Putamen (tissue), 1 donor: Measurements from ENCODE around the gene ARFIP1.

ENCODE experiments used
- DNase-seq: peaks from one replicate; pipeline ENCODE4 v3.0.0-alpha.2; 2016; ENCODE audit warnings: low spot score

ARFIP1 gene

DNA sequence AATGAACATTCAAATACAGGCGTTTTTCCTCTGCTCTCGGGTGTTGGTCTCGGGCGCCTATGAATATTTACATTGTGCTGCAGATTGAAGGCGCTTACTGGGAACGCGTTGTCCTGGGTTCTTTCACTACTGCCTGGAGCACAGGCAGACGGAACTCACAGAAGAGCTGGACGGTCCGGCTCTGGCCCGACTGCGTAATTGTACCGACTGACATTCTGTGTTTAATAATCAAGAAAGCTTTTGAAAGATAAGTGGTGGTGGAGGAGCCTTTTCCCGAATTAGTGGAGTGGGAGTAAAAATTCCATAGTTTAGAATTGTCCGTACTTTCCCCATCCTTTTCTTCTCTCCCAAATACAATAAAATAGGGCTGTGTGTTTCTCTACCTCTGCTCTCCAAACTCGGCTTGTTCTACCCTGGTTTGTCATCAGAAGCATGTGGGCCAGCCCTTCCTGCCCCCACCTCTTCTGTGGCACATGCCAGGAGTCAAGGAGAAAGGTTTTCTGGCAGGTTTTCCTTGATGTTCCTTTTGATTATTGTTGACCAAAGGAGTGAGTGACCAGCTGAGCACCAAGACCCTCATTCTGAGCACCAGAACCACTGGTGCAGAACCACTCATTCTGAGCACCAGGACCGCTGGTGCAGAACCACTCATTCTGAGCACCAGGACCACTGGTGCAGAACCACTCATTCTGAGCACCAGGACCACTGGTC is 158.6 kb downstream of the ARFIP1 start:
- DNase-seq: no peak

DNA sequence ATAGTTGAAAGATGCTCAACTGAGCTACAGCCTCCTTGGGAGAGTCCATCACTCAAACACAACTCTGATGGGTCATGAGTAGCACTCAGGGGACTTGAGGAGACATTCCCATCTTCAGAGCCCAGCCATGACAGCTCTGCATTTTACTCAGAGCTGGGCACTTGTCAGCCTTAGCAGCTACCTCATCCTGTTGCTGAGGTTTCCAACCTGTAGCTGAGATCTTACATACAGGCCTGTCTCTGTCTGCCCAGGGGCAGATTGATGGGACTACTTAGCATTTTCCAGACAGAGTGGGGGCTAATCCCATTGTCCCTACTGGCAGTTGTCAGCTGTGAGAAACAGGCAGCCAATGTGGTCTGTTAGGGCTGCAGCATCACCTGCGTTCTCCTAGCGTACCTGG is 159.9 kb downstream of the ARFIP1 start:
- DNase-seq: no peak

DNA sequence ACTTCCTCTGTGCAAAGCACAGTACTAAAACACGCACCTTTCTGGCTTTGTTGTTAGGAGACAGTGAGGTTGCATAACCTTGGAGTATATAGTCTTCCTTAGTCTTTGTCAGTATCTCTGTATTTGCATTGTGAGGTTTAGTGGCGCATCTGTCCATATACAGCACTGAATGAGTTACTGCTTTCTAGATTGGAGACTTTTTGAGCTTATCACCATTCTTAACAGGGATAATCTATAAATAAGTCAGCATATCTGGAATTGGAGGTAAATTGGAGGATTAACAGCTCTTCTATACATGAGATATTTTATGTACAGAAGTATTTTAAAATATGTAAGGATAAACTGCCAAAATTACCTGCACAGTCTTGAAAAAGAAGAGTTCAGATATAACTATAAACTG is 160.7 kb downstream of the ARFIP1 start:
- no peak for DNase-seq

DNA sequence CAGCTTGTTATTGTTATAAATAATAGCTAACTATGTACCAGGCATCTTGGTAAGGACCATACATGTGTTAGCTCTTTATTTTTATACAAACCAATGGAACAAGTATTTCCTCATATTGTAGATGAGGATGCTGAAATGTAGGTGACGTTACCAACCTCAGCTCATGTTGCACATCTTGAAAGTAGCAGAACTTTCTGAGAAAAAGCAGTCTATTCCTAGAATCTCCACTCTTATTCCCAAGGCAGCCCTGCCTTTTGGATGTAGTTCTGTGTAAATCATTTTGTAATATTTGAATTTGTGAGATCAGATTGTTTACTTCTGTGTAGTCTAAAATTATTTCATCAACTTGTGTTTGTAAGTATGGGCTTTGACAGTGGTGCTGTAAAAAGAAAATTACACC is 161.7 kb downstream of the ARFIP1 start:
- no peak for DNase-seq

DNA sequence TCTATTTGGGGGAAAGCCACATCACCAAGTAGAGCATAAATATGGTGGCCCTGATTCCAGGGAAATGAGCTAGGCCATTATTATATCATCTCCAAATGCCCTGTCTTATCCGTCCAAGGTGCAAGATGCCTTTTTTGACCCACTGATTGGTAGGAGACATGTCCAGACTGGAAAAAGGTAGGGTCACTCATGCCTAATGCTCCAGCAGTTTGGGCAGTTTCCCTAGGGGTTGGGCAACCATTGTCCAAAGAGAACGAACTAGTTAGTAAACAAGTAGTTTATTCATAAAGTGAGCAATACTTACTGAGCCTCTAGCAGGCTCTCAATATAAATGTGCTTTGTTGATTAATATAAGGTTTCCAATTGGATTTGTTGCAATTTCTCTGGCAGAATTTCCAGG is 162.6 kb downstream of the ARFIP1 start:
- no peak for DNase-seq

DNA sequence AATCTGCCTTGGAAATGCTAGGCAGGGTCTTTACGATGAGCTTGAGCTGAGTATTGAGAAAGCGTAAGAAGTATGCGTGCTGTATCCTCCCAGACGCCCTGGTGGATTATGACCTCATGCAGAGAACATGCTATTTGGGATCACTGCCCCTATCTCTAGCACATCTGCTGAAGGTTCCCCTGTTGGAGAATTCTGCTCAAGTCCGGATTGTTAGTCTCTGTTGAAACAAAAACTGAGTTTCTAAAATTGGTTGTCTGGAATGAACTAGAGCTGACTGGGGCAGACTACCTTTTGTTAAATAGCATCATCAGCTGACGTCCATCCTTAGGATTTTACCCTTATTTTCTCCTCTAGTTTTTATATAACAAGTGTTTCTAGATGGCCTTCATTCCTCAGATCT is 163.9 kb downstream of the ARFIP1 start:
- no peak for DNase-seq

DNA sequence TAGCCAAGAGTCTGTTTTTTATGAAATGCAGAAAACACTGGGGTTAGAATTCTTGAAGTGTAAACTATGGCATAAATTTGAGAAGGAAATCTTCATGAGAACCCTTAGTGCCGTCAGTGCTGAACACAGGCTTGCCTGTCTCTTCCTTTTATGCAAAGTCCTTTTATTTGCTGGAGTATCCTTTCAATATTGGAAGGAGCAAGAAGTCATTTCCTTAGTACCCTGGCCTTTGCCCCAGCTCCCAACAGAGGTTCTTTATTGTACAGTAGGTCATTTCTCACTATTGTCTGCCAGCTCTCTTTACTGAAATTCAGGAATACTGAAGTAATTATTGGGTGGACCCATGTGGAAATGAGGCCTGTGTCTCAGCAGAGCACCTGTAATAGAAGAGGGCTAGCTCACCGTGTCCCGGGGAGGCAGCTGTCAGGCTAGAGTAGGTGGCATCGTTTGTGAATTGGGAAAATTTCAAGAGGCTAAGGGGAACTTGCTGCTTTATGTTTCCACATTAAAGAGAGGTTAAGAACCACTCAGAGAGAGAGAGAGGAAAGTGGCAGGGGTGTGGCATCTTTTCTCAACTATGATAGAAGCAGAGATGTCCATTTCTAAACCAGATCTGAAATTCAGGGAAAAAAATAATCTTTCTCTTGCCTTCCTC is 165.0 kb downstream of the ARFIP1 start:
- no peak for DNase-seq

DNA sequence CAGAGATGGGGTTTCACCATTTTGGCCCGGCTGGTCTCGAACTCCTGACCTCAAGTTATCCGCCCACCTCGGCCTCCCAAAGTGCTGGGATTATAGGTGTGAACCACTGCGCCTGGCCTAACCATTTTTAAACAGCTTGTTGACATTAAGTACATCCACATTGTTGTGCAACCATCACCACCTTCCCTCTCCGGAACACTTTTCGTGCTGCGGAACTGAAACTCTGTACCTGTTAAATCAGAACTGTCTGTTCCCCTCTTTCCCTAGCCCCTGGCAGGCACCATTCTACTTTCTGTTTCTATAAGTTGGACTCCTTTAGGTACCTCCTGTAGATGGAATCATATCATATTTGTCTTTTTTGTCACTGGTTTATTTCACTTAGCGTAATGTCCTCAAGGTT is 165.9 kb downstream of the ARFIP1 start:
- DNase-seq: no peak

DNA sequence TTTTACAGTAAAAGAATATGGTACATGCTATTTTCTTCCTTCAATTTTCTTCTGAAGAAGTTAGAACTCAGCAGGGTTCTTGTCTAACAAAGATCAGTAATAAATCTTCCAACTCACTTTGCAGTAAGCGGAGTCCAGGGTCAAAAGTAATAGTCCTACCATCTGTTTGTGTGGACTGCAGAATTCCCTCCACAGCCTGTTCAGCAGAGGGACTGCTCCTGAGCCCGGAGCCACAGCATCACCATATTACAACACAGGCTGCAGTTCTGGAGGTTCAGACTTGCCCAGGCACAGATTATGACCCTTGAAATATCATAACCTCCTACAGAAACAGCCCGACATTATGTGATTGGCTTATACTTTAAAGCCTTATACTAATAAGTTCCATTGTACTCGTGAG is 166.7 kb downstream of the ARFIP1 start:
- DNase-seq: no peak

DNA sequence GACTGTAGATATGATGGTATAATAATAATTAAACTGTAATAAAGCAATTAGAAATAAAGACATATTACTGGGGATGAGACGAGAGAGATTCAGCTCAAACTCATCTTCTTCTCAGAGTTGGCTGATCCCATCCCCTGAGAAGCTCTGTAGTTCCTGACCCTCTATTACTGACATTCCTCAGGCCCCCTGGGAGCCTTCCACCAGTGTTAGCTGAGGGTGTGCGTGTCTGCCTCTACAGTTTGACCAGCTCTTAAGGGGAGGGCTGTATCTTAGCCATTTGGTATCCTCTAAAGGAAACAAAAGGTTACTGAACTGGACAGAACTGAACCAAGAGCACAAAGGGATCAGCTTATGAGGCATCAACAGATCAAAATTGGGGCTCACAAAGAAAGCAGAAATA is 167.6 kb downstream of the ARFIP1 start:
- no peak for DNase-seq

DNA sequence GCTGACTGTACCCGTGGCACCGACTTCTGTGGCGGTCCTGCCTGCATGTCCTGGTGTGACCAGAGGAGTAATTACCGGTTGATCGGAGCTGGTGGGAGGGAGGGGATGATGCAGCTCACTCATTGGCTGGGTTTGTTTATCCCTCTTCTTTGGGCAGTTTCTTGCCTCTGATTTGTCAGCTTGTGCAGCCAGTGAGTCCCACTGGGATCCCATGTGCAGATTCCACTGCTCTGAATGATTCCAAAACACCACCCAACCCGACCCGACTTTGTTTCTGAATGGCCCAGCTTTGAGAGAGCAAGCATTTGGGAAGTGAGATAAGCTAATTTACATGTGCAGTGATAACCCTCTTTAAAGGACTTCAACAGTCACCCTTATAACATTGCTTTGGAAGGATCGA is 170.2 kb downstream of the ARFIP1 start:
- no peak for DNase-seq

DNA sequence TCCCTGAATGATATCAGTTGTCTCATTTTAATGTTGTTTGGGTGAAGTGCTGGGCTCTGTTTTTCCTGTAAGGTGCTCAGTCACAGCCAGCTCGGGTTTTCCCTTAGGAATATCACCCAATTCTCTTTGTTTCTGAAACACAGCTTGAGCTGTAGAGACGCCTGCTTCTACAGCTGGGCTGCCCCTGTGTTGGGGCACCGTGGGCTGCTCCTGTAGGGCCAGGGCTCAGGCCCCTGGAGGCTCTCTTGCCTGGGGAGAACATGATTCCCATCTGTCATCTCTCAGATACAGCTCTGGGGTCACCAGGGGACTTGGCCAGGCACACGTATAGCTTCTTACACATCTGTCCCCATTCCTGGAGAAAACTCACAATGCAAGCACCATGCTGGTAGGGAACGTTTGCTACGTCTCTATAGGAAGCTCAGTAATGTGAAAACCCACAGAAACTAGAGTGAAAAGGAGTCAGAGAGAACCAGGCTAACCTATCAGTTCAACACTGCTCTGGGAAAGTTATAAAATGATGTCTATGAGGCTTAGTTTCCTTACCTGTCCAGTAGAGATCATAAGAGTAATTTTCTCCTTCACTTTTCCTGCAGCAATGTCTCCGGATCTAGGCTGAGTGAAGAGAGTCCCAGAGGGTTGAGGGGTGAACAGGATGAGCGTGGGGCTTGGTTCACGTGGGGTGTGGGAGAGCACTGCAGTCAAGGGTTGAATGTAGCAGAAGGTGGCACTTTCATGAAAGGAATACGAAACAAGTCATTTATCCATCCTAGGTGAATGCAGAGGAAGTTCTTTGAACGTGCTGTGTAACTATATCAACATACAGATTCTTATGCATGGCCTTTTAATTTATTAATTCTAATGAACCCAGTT is 170.9 kb downstream of the ARFIP1 start:
- DNase-seq: no peak

DNA sequence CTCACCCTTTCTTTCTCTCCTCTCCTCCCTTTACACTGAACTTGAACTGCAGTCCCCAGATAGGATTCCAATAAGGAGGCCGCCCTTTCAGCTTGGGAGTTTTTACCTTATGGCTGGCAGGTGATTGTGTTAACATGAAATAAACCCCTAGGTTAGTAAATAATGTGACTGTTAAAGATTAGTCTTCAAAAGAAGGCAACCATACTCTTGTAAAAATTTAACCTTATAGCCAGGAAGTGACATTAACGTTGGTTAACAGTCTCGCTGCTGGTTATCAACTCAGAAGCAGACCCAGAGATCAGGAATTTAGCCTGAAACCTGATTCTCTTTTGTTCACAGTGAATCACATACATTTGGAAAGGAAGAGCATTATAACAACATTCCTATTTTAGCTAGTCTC is 171.6 kb downstream of the ARFIP1 start:
- DNase-seq: no peak

DNA sequence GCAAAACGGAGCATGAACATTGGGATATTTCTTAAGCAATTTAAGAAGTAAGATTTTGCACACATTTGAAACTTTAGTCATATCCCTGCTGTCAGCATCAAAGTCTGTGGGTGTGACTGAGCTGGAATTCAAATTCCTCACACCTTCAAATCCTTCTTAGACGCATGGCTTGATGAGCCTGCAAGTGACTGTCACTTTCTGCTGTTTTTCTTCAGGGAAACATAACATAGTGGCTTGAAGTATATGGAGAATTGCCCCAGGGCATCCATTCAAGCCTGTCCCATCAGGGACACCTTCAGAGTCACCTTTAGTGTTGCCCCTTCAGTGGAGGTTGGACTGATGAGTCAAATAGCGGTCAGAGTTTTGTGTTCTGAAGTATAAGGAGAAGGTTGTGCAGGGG is 173.8 kb downstream of the ARFIP1 start:
- DNase-seq: no peak

DNA sequence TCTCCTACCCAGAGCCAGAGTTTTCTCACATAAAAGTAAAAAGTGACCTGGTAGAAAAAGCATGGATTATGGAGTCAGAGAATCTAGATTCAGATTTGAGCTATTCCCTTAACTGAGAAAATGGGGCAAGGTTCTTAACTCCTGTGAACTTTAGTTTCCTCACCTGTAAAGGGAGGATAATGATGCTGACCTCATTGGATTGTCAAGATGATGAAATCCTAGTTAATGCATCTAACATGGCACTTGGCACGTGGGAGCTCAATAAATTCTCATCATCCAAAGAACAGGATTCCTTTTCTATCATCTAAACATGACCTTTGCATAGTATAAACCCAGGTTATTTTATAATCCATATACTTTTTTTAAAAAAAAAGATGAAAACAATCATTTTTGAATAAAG is 175.0 kb downstream of the ARFIP1 start:
- no peak for DNase-seq

DNA sequence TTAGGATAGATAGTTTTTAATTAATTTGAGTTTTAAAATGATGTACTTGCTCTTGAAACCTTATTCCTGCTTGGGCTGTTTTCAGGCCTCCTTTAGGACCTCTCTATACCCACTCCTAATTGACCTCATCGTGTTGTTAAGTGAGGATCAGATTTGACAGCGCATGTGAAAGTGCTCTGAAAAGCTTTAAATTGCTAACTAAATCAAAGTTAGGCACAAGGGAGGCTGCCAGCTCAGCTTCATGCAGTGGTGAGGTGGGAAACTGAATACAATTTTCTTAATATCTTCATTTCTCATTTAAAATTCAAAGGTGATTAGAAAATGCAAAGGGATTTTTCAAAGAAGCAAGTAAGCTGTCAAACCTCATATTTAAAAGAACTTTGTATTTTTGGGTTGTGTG is 176.4 kb downstream of the ARFIP1 start:
- DNase-seq: no peak

DNA sequence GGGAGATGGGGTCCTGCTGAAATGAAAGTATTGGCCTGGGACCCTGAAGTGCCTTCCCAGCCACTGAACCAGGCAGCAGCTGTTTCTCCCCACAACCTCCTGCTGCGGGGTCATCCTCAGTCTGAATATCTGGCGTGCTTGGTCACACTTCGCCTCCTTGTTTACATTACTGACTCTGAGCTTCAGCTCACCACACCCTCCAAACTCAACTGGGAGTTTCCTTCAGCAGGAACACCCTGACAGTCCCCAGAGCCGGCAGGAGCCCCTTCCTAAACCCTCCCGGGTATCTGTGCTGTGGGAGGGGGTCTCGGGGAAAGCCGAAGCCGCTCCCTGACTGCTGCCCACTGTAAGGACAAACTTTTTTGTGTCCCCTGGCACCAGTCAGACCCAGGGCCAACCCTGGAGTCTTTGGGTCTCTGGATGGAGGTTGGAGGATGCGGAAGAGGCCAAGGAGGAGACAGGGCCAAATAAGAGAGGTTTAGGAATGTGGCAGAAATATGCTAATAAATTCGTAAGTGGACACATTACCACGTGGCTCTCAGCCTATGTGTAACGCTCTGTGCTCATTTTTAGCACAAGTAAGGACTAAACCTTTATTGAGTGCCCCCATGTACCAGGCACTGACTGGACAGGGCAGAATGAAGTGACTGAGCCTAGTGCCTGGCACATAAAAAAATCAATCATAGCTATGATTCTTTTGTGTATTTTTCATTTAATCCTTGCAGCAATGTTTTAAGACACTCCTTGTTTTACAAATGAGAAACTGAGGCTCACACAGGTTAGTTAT is 177.1 kb downstream of the ARFIP1 start:
- DNase-seq: no peak

DNA sequence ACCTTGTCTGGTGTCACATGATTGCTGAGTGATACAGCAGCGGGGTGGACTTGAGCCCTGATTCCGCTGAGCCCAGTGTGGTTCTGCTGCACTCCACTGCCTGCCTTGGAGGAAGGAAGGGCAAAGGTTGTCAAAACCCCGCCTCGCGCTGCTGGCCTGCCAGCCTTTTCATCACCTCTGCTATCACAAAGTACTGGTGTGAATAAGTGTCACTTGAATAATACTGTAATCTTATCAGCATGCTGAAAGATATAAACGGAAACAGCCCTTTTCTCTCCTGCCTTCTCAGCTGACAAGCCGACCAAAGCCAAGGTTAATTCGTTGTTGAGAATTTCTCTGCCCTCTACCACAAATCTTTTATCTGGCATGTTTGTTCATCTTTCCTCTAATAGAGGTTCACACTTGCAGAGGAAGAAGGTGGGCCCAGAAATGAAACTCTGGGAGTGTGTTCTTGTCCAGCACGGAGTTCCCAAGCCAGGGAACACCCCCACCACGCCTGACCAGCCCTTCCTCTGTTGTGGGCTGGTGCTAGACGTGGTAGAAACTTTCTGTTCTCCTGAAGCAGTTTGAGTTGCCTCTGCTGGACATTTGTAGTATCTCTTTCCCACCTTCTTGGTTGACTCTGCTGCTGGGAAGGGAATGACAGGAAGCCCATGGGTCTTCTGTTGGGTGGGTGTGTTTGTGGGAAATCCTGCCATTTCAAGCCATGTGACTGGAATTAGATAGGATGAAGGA is 177.8 kb downstream of the ARFIP1 start:
- no peak for DNase-seq

DNA sequence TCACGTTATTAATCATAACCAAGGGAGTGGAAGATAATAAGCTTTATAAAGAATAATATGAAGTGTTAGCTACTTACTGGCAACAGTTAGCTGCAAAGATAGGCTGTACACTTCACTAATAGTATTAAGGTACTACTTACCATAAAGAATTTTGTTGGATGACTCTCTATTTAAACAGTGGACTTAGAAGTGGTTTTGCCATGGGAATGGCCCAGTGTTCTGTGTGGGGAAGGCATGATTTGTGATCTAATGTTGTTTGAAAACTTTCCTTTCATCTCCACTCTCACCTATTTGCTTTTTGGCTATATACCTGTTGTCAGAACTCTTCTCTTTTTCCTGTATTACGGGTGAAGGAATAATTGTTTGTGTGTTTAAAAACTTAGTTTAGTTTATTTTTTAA is 179.3 kb downstream of the ARFIP1 start:
- DNase-seq: no peak

DNA sequence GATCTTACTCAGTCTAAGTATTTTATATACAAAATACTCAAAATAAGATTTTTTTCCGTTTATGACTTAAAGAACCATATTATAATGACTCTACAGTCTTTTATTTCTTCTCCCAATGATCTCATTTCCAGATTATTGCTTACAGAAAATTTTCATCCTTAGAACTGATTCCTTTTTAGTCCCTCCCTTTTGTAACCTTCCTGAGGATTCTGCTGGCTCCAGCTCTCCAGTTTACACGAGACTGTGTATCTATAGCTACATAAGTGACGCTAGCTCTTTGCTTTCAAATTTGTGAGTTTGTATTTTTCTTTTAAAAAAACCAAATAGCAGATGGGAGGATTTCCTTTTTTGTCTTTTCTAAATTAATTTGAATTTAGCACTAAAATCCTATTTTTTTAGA is 180.3 kb downstream of the ARFIP1 start:
- DNase-seq: no peak

DNA sequence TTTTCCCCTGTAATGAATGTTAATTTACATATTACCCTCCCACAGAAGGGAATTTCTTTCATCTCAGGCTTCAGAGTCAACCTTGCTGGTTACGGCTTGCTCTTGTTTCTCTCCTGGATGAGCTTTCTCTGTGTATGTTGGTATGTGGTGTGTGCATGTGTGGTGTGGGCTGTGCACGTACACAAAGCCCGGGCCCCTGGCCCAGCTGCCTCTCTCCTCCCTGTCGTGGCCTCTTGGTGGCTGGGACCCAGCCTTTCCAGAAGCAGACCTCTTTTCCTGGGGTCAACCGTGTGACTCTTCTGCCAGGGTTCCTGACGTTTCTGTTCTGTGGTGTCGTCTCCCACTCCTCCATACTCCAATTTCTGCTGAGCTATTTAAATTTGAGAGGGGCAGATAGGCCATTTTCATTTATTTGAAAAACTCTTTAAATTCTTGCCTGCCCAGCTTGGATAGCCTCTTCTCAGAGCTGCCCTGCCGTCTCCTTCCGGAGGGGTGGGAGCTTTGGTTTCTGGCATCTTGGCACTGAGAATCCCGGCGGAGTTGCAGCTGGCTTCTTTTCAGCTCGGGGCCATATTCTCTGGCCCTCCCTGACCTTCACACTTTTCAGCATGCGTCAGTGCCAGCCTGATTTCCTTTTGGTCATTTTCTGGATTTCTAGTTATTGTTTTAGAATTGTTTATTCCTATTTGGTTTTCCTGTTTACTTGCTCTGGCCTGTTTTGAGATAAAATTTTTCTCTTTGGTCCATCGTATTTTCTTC is 181.4 kb downstream of the ARFIP1 start:
- DNase-seq: no peak
